NB4 (cell line): Measurements from ENCODE around the gene CCDC85C.

Source experiments
- DNase-seq: peaks from one replicate; pipeline ENCODE4 v3.0.0; 2010; ENCODE audit warnings: low read depth
- H3K4me3 ChIP-seq: one replicate; pipeline ENCODE4 v1.5.1; 2011; ENCODE audit warnings: mild to moderate bottlenecking, low read depth, low read length, moderate library complexity
- MAX ChIP-seq: IDR thresholded peaks from 2 replicates; pipeline ENCODE4 v1.6.1; 2011; ENCODE audit warnings: low read depth, low read length
- MYC ChIP-seq: IDR thresholded peaks from 2 replicates; pipeline ENCODE4 v1.6.1; 2011; ENCODE audit warnings: low read depth, low read length
- POLR2A ChIP-seq: IDR thresholded peaks from 2 replicates; pipeline ENCODE4 v1.6.1; 2011; ENCODE audit warnings: mild to moderate bottlenecking; ENCODE audit not compliant: insufficient read length; ENCODE audit errors: extremely low read depth
- TF ChIP-seq, protein P1 (sequence below): IDR thresholded peaks from one replicate; pipeline ENCODE4 v1.5.1; 2012; ENCODE audit warnings: low read depth, low read length

The CCDC85C gene

DNA sequence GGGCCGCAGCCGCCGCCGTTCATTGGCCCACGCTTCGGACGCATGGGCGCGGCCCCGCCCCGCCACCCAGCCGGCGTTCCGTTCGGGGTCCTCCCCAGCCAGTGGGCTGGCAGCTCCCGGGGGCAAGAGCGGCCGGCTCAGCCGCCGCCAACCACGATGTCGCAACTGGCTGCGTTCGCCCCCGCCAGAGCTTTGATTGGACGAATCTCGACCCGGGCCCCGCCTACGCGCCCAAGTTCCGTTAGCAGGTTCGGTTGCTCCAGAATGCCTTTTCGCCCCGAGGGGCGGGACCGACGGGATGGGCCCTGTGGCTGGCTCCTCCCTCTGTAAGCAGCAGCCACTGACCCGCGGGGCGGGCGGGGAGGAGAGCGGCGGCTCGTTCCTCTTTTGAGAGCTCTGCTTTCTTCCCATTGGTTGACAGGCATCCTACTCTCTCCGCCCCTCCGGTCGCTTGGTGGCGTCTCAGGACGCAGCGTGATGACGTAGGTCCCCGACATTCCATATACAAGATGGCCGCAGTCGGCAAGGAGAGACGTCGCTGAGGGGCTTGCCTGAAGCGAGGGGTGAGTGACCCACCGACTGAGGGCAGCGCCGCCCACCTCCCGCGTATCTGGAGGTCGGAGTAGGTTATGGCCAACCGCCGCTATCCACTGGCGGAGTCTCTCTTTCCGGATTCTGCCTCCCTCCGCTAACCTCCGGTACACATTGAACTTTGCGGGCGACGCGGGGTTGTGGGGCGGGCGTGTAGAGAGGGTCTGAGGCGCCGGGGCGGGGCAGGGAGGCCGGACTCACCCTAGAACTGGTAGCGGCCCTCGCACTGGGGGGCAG, 122.9 kb downstream of the CCDC85C start, which contains the start of gene CCNK:
TSS of gene CCNK (plus strand) at position 493 of the 828 bp plus-strand sequence. CDS start 11,269 bp downstream, outside the sequence.
- H3K4me3 ChIP-seq = peak within 1 kb of the TSS; percentile 95
- TF ChIP-seq POLR2A = peak; percentile 92
- peak; percentile 72; the same call in 1 of the 2 replicates for TF ChIP-seq MYC
- TF ChIP-seq, protein P1, sequence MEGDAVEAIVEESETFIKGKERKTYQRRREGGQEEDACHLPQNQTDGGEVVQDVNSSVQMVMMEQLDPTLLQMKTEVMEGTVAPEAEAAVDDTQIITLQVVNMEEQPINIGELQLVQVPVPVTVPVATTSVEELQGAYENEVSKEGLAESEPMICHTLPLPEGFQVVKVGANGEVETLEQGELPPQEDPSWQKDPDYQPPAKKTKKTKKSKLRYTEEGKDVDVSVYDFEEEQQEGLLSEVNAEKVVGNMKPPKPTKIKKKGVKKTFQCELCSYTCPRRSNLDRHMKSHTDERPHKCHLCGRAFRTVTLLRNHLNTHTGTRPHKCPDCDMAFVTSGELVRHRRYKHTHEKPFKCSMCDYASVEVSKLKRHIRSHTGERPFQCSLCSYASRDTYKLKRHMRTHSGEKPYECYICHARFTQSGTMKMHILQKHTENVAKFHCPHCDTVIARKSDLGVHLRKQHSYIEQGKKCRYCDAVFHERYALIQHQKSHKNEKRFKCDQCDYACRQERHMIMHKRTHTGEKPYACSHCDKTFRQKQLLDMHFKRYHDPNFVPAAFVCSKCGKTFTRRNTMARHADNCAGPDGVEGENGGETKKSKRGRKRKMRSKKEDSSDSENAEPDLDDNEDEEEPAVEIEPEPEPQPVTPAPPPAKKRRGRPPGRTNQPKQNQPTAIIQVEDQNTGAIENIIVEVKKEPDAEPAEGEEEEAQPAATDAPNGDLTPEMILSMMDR = no peak
- TF ChIP-seq MAX = peak; percentile 66
- peak; percentile 99 for DNase-seq

DNA sequence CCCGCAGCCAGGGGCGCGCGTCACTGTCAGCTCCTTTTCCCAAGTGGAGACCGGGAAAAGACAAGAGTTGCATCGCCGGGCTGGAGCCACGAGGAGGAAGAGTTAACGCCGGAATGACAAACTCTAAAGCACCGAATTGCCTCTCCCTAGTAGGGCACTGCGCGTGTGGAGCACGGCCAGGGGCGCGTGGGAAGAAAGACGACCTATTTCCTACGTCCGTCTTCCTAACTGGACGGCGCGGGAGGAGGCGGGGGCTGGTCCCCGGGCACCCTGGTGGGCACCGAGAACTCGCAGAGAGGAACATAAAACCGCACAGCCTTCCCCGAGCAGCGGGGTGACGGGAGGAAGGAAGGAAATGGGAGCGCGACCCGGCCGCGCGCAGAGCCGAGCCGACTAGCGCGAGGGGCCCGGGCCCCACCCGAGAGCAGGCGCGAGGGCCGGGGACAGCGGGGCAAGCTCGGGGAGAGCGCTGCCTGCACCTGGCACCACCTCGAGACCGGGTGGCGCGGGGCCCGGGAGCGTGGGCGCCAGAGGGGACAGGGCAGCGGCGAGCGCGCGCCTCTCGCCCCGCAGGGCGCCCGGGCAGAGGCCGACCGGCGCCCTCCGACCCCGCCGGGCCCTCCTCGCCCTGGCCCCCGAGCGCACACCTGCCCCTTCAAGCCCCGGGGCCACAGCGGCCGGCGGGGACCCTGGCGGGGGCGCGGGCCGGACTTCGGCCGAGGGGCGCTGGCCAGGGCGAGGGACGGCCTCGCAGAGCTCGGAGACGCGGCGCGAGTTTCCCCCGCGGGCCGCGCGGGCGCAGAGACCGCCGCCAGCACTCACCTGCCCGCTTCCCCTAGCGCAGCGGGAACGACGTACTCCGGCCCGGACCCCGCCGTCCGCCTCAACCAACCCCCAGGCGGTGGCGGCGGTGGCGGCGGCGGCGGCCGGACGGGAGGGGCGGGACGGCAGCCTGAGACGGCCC, 123.8 kb downstream of the CCDC85C start, which contains the start of gene SETD3:
TSS of gene SETD3 (minus strand) at position 954 of the 964 bp plus-strand sequence. CDS start 15,054 bp downstream, outside the sequence.
- TF ChIP-seq MAX (peak; percentile 45; the same call in 1 of the 2 replicates), MYC (peak; percentile 29; the same call in 1 of the 2 replicates), POLR2A (peak; percentile 46)
- TF ChIP-seq, protein P1 = no peak
- DNase-seq = peak; percentile 84
- H3K4me3 ChIP-seq = peak within 1 kb of the TSS; percentile 95

GRCh38 chr14:99479160-99479905, 124.7 kb downstream of the CCDC85C start:
- peak overlapping the region; percentile 79 for H3K4me3 ChIP-seq
- DNase-seq = no peak
- TF ChIP-seq POLR2A (no peak), MYC (no peak), MAX (no peak)
- TF ChIP-seq, protein P1 = no peak

- no peak overlapping the region for H3K4me3 ChIP-seq
- DNase-seq = no peak
- TF ChIP-seq MYC (no peak), MAX (no peak), POLR2A (no peak)
- TF ChIP-seq, protein P1 = no peak
These were observed 125.9 kb downstream of the CCDC85C start for GRCh38 chr14:99478128-99478527.

GRCh38 chr14:99476864-99477263, 127.1 kb downstream of the CCDC85C start:
- no peak for TF ChIP-seq POLR2A
- no peak for TF ChIP-seq MYC
- no peak for TF ChIP-seq MAX
- TF ChIP-seq, protein P1 = no peak
- DNase-seq = peak; percentile 70
- H3K4me3 ChIP-seq = no peak overlapping the region
